Measurements from ENCODE around the gene LPP. TPM values are rescaled to one million over a fixed set of nuclear protein-coding genes. Genes with fewer than 3 reads are reported as not detected.

The LPP gene
- total RNA-seq, 1 donor from 2014 or later, result 218 TPM

GRCh38 chr3:188212308-188212969 is 58.5 kb downstream of the LPP start:
- no peaks in the 10 kb centered on the region for H3K36me3 ChIP-seq (ENCODE audit: control insufficient read depth, insufficient read depth, low read length)
- H3K4me3 ChIP-seq (ENCODE audit: low read depth, low read length), result no peak overlapping the region
- DNase-seq (ENCODE audit: low read depth), result peak; percentile 96
- H3K27me3 ChIP-seq (ENCODE audit: control insufficient read depth, insufficient read depth, low read length), result no peaks in the 10 kb centered on the region
- no peak for TF ChIP-seq CTCF (IDR thresholded peaks at IDR 0.05; ENCODE audit: insufficient read depth, low read length, poor library complexity, severe bottlenecking)

GRCh38 chr3:188214442-188214841 is 60.5 kb downstream of the LPP start:
- no peaks in the 10 kb centered on the region for H3K27me3 ChIP-seq (ENCODE audit: control insufficient read depth, insufficient read depth, low read length)
- no peaks in the 10 kb centered on the region for H3K36me3 ChIP-seq (ENCODE audit: control insufficient read depth, insufficient read depth, low read length)
- no peak for TF ChIP-seq CTCF (IDR thresholded peaks at IDR 0.05; ENCODE audit: insufficient read depth, low read length, poor library complexity, severe bottlenecking)
- DNase-seq (ENCODE audit: low read depth), result no peak
- H3K4me3 ChIP-seq (ENCODE audit: low read depth, low read length), result no peak overlapping the region

- no peak for DNase-seq (ENCODE audit: low read depth)
- H3K4me3 ChIP-seq (ENCODE audit: low read depth, low read length), result no peak overlapping the region
- no peaks in the 10 kb centered on the region for H3K36me3 ChIP-seq (ENCODE audit: control insufficient read depth, insufficient read depth, low read length)
- no peaks in the 10 kb centered on the region for H3K27me3 ChIP-seq (ENCODE audit: control insufficient read depth, insufficient read depth, low read length)
- TF ChIP-seq CTCF (IDR thresholded peaks at IDR 0.05; ENCODE audit: insufficient read depth, low read length, poor library complexity, severe bottlenecking), result no peak
These were observed 61.2 kb downstream of the LPP start for GRCh38 chr3:188215129-188215528.

DNA sequence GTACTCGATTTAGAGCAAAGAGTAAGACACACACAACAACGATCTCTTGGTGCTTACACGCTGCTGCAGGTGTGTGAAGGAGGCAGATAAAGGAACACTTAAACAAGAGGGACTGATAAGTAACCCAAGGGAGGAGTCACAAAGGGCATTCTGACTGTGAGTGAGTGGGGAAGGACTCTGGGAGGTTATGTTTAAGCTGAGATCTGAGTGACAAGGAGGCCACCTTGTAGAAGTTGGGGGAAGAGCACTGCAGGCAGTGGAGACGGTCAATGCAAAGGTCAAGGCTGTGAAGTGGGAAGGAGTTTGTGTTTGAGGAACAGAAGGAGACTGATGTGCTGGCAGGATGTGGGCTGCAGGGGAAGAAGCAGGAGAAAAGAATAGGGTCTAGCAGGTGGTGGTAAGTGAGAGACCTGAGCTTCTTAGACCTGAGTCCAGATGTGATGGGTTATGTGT is 63.1 kb downstream of the LPP start:
- no peak for TF ChIP-seq CTCF (IDR thresholded peaks at IDR 0.05; ENCODE audit: insufficient read depth, low read length, poor library complexity, severe bottlenecking)
- H3K27me3 ChIP-seq (ENCODE audit: control insufficient read depth, insufficient read depth, low read length), result no peaks in the 10 kb centered on the region
- no peak overlapping the region for H3K4me3 ChIP-seq (ENCODE audit: low read depth, low read length)
- no peak for DNase-seq (ENCODE audit: low read depth)
- no peaks in the 10 kb centered on the region for H3K36me3 ChIP-seq (ENCODE audit: control insufficient read depth, insufficient read depth, low read length)

GRCh38 chr3:188217726-188218125 is 63.8 kb downstream of the LPP start:
- no peak for TF ChIP-seq CTCF (IDR thresholded peaks at IDR 0.05; ENCODE audit: insufficient read depth, low read length, poor library complexity, severe bottlenecking)
- Histone ChIP-seq H3K27me3 (ENCODE audit: control insufficient read depth, insufficient read depth, low read length) (no peaks in the 10 kb centered on the region), H3K36me3 (ENCODE audit: control insufficient read depth, insufficient read depth, low read length) (no peaks in the 10 kb centered on the region), H3K4me3 (ENCODE audit: low read depth, low read length) (no peak overlapping the region)
- DNase-seq (ENCODE audit: low read depth), result no peak

DNA sequence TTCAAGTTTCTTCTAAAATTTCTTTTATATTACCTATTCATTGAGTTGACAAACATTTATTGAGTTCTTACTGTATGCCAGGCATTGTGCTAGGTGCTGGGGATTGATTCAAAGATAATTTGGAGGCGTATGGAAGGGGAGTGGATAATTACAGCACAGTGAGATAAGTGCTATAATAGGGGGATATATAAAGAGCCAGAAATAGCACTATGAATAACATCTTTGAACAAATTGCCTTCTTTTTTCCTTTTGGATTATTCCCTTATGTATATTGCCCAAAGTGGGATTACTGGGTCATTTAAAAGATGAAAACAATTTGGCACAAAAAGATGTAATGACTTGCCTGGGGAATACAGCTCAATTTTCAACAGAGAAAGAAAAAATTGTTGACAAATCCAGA is 64.6 kb downstream of the LPP start:
- TF ChIP-seq CTCF (IDR thresholded peaks at IDR 0.05; ENCODE audit: insufficient read depth, low read length, poor library complexity, severe bottlenecking), result no peak
- Histone ChIP-seq H3K4me3 (ENCODE audit: low read depth, low read length) (no peak overlapping the region), H3K36me3 (ENCODE audit: control insufficient read depth, insufficient read depth, low read length) (no peaks in the 10 kb centered on the region), H3K27me3 (ENCODE audit: control insufficient read depth, insufficient read depth, low read length) (no peaks in the 10 kb centered on the region)
- DNase-seq (ENCODE audit: low read depth), result no peak

Measured in kidney epithelial cell (primary cell).